B cell (primary cell): ENCODE data around the gene DPYSL4.

Experiments
- CTCF ChIP-seq: fragments of 200-600 bp; IDR thresholded peaks from one replicate; pipeline ENCODE4 v1.8.0; 2022; ENCODE audit warnings: antibody characterized with exemption, mild to moderate bottlenecking
- EZH2 ChIP-seq: IDR thresholded peaks from 2 replicates; pipeline ENCODE4 v1.6.1; 2012; ENCODE audit warnings: borderline replicate concordance, low read depth, mild to moderate bottlenecking, moderate library complexity, low read length; ENCODE audit not compliant: insufficient read depth, poor library complexity, severe bottlenecking

GRCh38 chr10:132246296-132246695 lies 59.5 kb downstream of the DPYSL4 start:
- no peak for TF ChIP-seq EZH2
- no peak for TF ChIP-seq CTCF
